GM21619 (cell line): ENCODE results near the gene CDC42BPB.

Experiments
- ATAC-seq: cut with Tn5 transposase; IDR thresholded peaks from one replicate; pipeline ENCODE4 v1.9.1; 2021; ENCODE audit not compliant: unreplicated experiment

Gene CDC42BPB

GRCh38 chr14:103057372-103058163 lies at the start of gene CDC42BPB:
CDC42BPB (minus strand) TSS chr14:103057549; CDS start chr14:103057173, 376 bp downstream.
- ATAC-seq, result peak; percentile 64

- no peak for ATAC-seq
These were observed 48.3 kb upstream of the CDC42BPB start for GRCh38 chr14:103105580-103106150.

- no peak for ATAC-seq
These were observed 47.5 kb upstream of the CDC42BPB start for GRCh38 chr14:103104654-103105452.

GRCh38 chr14:103104389-103104653 lies 47.0 kb upstream of the CDC42BPB start:
- ATAC-seq, result no peak

GRCh38 chr14:103103461-103104388 lies 46.4 kb upstream of the CDC42BPB start:
- no peak for ATAC-seq

- no peak for ATAC-seq
These were observed 45.4 kb upstream of the CDC42BPB start for GRCh38 chr14:103102689-103103260.

- no peak for ATAC-seq
These were observed 44.8 kb upstream of the CDC42BPB start for GRCh38 chr14:103101963-103102688.

- ATAC-seq, result no peak
These were observed 44.1 kb upstream of the CDC42BPB start for GRCh38 chr14:103101257-103101962.

- no peak for ATAC-seq
These were observed 43.2 kb upstream of the CDC42BPB start for GRCh38 chr14:103100281-103101121.

GRCh38 chr14:103099733-103100280 lies 42.5 kb upstream of the CDC42BPB start:
- ATAC-seq, result no peak

- ATAC-seq, result no peak
These were observed 41.9 kb upstream of the CDC42BPB start for GRCh38 chr14:103099081-103099732.

GRCh38 chr14:103097994-103098957 lies 40.9 kb upstream of the CDC42BPB start:
- no peak for ATAC-seq

- ATAC-seq, result no peak
These were observed 40.1 kb upstream of the CDC42BPB start for GRCh38 chr14:103097244-103097993.

GRCh38 chr14:103096387-103096786 lies 39.0 kb upstream of the CDC42BPB start:
- ATAC-seq, result no peak

- ATAC-seq, result no peak
These were observed 37.9 kb upstream of the CDC42BPB start for GRCh38 chr14:103095210-103095778.
